Measurements from ENCODE around the gene SLC14A1.

DNA sequence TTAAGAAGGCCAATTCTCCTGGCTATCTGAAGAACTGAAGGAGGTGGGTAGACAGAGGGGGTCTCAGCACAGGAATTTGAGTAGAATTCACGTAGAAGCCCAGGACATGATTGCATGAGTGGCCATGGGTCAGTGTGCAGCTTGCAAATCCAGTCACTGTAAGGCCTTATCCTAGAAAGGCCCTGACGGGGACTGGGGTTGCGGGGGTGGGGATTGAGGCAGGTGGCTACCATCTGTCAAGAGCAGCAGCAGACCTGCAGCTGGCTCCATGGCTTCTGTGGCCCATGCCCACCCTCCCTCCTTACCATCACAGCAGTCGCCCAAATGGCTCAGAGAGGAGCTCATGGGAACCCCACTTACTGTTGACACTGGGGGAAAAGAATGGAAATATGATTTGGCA is 34.6 kb upstream of the SLC14A1 start:
- TF ChIP-seq, protein P1, sequence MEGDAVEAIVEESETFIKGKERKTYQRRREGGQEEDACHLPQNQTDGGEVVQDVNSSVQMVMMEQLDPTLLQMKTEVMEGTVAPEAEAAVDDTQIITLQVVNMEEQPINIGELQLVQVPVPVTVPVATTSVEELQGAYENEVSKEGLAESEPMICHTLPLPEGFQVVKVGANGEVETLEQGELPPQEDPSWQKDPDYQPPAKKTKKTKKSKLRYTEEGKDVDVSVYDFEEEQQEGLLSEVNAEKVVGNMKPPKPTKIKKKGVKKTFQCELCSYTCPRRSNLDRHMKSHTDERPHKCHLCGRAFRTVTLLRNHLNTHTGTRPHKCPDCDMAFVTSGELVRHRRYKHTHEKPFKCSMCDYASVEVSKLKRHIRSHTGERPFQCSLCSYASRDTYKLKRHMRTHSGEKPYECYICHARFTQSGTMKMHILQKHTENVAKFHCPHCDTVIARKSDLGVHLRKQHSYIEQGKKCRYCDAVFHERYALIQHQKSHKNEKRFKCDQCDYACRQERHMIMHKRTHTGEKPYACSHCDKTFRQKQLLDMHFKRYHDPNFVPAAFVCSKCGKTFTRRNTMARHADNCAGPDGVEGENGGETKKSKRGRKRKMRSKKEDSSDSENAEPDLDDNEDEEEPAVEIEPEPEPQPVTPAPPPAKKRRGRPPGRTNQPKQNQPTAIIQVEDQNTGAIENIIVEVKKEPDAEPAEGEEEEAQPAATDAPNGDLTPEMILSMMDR (IDR thresholded peaks at IDR 0.05) = no peak
- no peak for TF ChIP-seq POLR2A (IDR thresholded peaks at IDR 0.05)
- TF ChIP-seq EP300 (IDR thresholded peaks at IDR 0.05) = no peak

Data from ovary (tissue), 3 donors.